HCT116 (cell line): ENCODE data around the gene RSAD1. TPM values are rescaled to one million over a fixed set of nuclear protein-coding genes. Genes with fewer than 3 reads are reported as not detected.

Experiments
- ATAC-seq: fragments of 200-7000 bp; cut with Tn5 transposase; 2 replicates; pipeline ENCODE4 v1.9.1; 2020; ENCODE audit warnings: mild to moderate bottlenecking, moderate library complexity
- BruUV-seq: library from RNA; stranded (reverse); fragments of 400-500 nt; replicated peaks from 2 replicates; lab custom pipeline; 2021; lab: Mats Ljungman, UMichigan
- CTCF ChIA-PET: fragments of 300-600 bp; sonication (Branson Sonifier 250); formaldehyde crosslinking; loops from one replicate; lab custom pipeline; 2021; ENCODE audit warnings: antibody characterized with exemption; lab: Charles Lee
- POLR2A ChIA-PET: fragments of 300-600, 350-600 bp; sonication (Branson Sonifier 250); formaldehyde crosslinking; loops from one replicate; lab custom pipeline; 2021; ENCODE audit warnings: antibody characterized with exemption; lab: Charles Lee
- RAD21 ChIA-PET, 2 experiments: fragments of 300-600 bp; sonication (Branson Sonifier 250); formaldehyde crosslinking; loops; one replicate each; lab custom pipeline; 2023; ENCODE audit warnings: low total read pairs in 2 of 2; ENCODE audit not compliant: uncharacterized antibody in 2 of 2, unreplicated experiment in 2 of 2, low non-redundant PET in 1 of 2; lab: Charles Lee
- DNase-seq: peaks from one replicate; pipeline ENCODE4 v3.0.0-alpha.2; 2010; ENCODE audit warnings: low read depth, low spot score
- H2AFZ ChIP-seq: fragments of 200-600 bp; shearing (Covaris generic), sonication (generic); 2 replicates; pipeline ENCODE4 v1.6.1; 2017; ENCODE audit warnings: low read depth, mixed run types, mixed read lengths, antibody characterized with exemption, low read length; ENCODE audit not compliant: poor library complexity, severe bottlenecking
- H3K27ac ChIP-seq: 2 replicates; pipeline ENCODE4 v1.5.1; 2012; ENCODE audit warnings: low read depth, low read length
- H3K27me3 ChIP-seq: fragments of 200-600 bp; sonication (generic); 2 replicates; pipeline ENCODE4 v1.6.1; 2016; ENCODE audit warnings: mixed run types, low read length, mixed read lengths; ENCODE audit not compliant: insufficient read depth
- H3K36me3 ChIP-seq, 2 experiments: fragments of 200-500 bp in 1 of 2; fragments of 200-600 bp in 1 of 2; sonication (Bioruptor generic) in 1 of 2; sonication (generic) in 1 of 2; 2 replicates each; pipeline versions ENCODE4 v1.5.1 to v1.6.1; 2014 to 2016; ENCODE audit warnings: low read length in 2 of 2, inconsistent platforms in 1 of 2, mixed read lengths in 1 of 2, mixed run types in 1 of 2; ENCODE audit not compliant: insufficient read depth in 2 of 2, control insufficient read depth in 1 of 2
- H3K4me1 ChIP-seq, 2 experiments: fragments of 200-600 bp in 1 of 2; sonication (generic) in 1 of 2; 2 replicates each; pipeline versions ENCODE4 v1.5.1 to v1.6.1; 2012 to 2017; ENCODE audit warnings: low read length in 2 of 2, inconsistent platforms in 1 of 2, mild to moderate bottlenecking in 1 of 2, mixed read lengths in 1 of 2, mixed run types in 1 of 2, moderate library complexity in 1 of 2; ENCODE audit not compliant: insufficient read depth in 2 of 2, control insufficient read depth in 1 of 2
- H3K4me2 ChIP-seq: fragments of 200-600 bp; sonication (generic); 2 replicates; pipeline ENCODE4 v1.6.1; 2017; ENCODE audit warnings: mixed run types, low read length, mixed read lengths
- H3K4me3 ChIP-seq, 2 experiments: fragments of 200-600 bp in 1 of 2; sonication (generic) in 1 of 2; replicated peaks in 1 of 2; 2 replicates each; pipeline ENCODE4 v1.5.1; 2011 to 2016; ENCODE audit warnings: low read length in 2 of 2, control low read depth in 1 of 2, low read depth in 1 of 2, mild to moderate bottlenecking in 1 of 2, mixed read lengths in 1 of 2, mixed run types in 1 of 2
- H3K79me2 ChIP-seq: fragments of 200-600 bp; sonication (generic); 2 replicates; pipeline ENCODE4 v1.6.1; 2017; ENCODE audit warnings: mild to moderate bottlenecking, mixed run types, low read length, moderate library complexity, mixed read lengths; ENCODE audit not compliant: insufficient read depth
- H3K9ac ChIP-seq: fragments of 200-600 bp; sonication (generic); 2 replicates; pipeline ENCODE4 v1.6.1; 2016; ENCODE audit warnings: low read length, mixed read lengths
- H3K9me2 ChIP-seq: fragments of 200-600 bp; sonication (generic), shearing (Covaris generic); 2 replicates; pipeline ENCODE4 v1.6.1; 2017; ENCODE audit warnings: mixed run types, mild to moderate bottlenecking, moderate library complexity; ENCODE audit not compliant: insufficient read depth
- H3K9me3 ChIP-seq, 2 experiments: fragments of 200-500 bp in 1 of 2; fragments of 200-600 bp in 1 of 2; sonication (Bioruptor generic) in 1 of 2; sonication (generic) in 1 of 2; 2 replicates each; pipeline ENCODE4 v1.6.1; 2014 to 2017; ENCODE audit warnings: low read length in 2 of 2, mixed read lengths in 2 of 2, inconsistent platforms in 1 of 2, low read depth in 1 of 2, mild to moderate bottlenecking in 1 of 2, mixed run types in 1 of 2, moderate library complexity in 1 of 2; ENCODE audit not compliant: control insufficient read depth in 1 of 2, insufficient read depth in 1 of 2
- H4K20me1 ChIP-seq: fragments of 200-600 bp; sonication (generic), shearing (Covaris generic); 2 replicates; pipeline ENCODE4 v1.6.1; 2017; ENCODE audit warnings: mixed run types, mild to moderate bottlenecking, moderate library complexity; ENCODE audit not compliant: insufficient read depth
- CEBPB ChIP-seq: IDR thresholded peaks from 2 replicates; pipeline ENCODE4 v1.6.1; 2012; ENCODE audit warnings: low read depth
- EGR1 ChIP-seq: IDR thresholded peaks from 2 replicates; pipeline ENCODE4 v1.6.1; 2012; ENCODE audit warnings: low read depth
- ELF1 ChIP-seq: IDR thresholded peaks from 2 replicates; pipeline ENCODE4 v1.6.1; 2012; ENCODE audit warnings: low read depth, borderline replicate concordance
- EZH2 ChIP-seq: fragments of 200-600 bp; sonication (generic); IDR thresholded peaks from 2 replicates; pipeline ENCODE4 v1.6.1; 2017; ENCODE audit warnings: antibody characterized with exemption, mixed run types
- MAX ChIP-seq: IDR thresholded peaks from 2 replicates; pipeline ENCODE4 v1.6.1; 2012
- POLR2A ChIP-seq: IDR thresholded peaks from 2 replicates; pipeline ENCODE4 v1.7.0; 2011; ENCODE audit warnings: borderline replicate concordance; ENCODE audit not compliant: insufficient read depth, insufficient read length; ENCODE audit errors: extremely low read depth
- SIN3A ChIP-seq: IDR thresholded peaks from 2 replicates; pipeline ENCODE4 v1.6.1; 2012; ENCODE audit warnings: low read depth
- SP1 ChIP-seq: IDR thresholded peaks from 2 replicates; pipeline ENCODE4 v1.6.1; 2012; ENCODE audit warnings: low read depth
- SRF ChIP-seq: IDR thresholded peaks from 2 replicates; pipeline ENCODE4 v1.6.1; 2012; ENCODE audit warnings: low read depth
- TCF7L2 ChIP-seq: IDR thresholded peaks from 2 replicates; pipeline ENCODE4 v1.7.0; 2011; ENCODE audit warnings: borderline replicate concordance, inconsistent platforms; ENCODE audit not compliant: insufficient read depth, insufficient read length; ENCODE audit errors: extremely low read depth
- YY1 ChIP-seq: IDR thresholded peaks from 2 replicates; pipeline ENCODE4 v1.6.1; 2011; ENCODE audit warnings: low read length, low read depth, moderate library complexity, mild to moderate bottlenecking; ENCODE audit not compliant: insufficient replicate concordance; ENCODE audit errors: extremely low read depth
- ZNF274 ChIP-seq: fragments of 200-500 bp; sonication (Bioruptor generic); IDR thresholded peaks from 2 replicates; pipeline ENCODE4 v1.6.1; 2014; ENCODE audit warnings: mild to moderate bottlenecking, low read depth, low read length, inconsistent platforms
- intact Hi-C: fragments of 100-400 bp; cut with micrococcal nuclease; formaldehyde crosslinking; loops from 2 replicates; pipeline ENCODE4 v1.10.0; 2022
- total RNA-seq: library from RNA; stranded (reverse); gene quantifications from one replicate; pipeline ENCODE4 v1.2.1, GENCODE V29; 2021; ENCODE audit not compliant: unreplicated experiment
- TF ChIP-seq, protein P1 (sequence below), 3 experiments: fragments of 200-600 bp in 1 of 3; sonication (generic) in 1 of 3; IDR thresholded peaks in 2 of 3; conservative IDR thresholded peaks in 1 of 3; 2 replicates each; pipeline ENCODE4 v1.5.1; 2012 to 2017; ENCODE audit warnings: low read depth in 2 of 3, low read length in 2 of 3, antibody characterized with exemption in 1 of 3, borderline replicate concordance in 1 of 3, control low read depth in 1 of 3, mild to moderate bottlenecking in 1 of 3, mixed read lengths in 1 of 3, mixed run types in 1 of 3, moderate library complexity in 1 of 3; ENCODE audit not compliant: insufficient read depth in 1 of 3
- TF ChIP-seq, protein P2 (sequence below): IDR thresholded peaks from 2 replicates; pipeline ENCODE4 v1.6.1; 2012; ENCODE audit warnings: low read depth

RSAD1 gene
- total RNA-seq, 1 experiment from 2014 or later = 82.7 TPM

GRCh38 chr17:50505591-50506130, 27.0 kb downstream of the RSAD1 start:
- CTCF ChIA-PET = interaction anchor here (2.5 kb wide), 1 partner anchor 26 kb away, joined by 8 read pairs; the partner anchor contains the start of gene RSAD1

More at GRCh38 chr17:50505591-50506130, 27.0 kb downstream of the RSAD1 start:
- H2AFZ ChIP-seq = no peak overlapping the region
- H3K36me3 ChIP-seq = no peaks in the 10 kb centered on the region
- no peaks in the 10 kb centered on the region for H3K9me2 ChIP-seq
- intact Hi-C loops = no loop called here
- H3K79me2 ChIP-seq = no peaks in the 10 kb centered on the region
- no peak overlapping the region for H3K4me2 ChIP-seq
- H3K9me3 ChIP-seq = no peaks in the 10 kb centered on the region
- RAD21 ChIA-PET = no interaction called here
- no peak overlapping the region for H3K27ac ChIP-seq
- no TSS peak for BruUV-seq
- H4K20me1 ChIP-seq = no peaks in the 10 kb centered on the region
- TF ChIP-seq YY1 (no peak), MAX (no peak), EGR1 (no peak), POLR2A (no peak), SP1 (no peak), SRF (no peak), ZNF274 (no peak), TCF7L2 (no peak), ELF1 (no peak), CEBPB (no peak), SIN3A (no peak), EZH2 (no peak)
- TF ChIP-seq, protein P1, sequence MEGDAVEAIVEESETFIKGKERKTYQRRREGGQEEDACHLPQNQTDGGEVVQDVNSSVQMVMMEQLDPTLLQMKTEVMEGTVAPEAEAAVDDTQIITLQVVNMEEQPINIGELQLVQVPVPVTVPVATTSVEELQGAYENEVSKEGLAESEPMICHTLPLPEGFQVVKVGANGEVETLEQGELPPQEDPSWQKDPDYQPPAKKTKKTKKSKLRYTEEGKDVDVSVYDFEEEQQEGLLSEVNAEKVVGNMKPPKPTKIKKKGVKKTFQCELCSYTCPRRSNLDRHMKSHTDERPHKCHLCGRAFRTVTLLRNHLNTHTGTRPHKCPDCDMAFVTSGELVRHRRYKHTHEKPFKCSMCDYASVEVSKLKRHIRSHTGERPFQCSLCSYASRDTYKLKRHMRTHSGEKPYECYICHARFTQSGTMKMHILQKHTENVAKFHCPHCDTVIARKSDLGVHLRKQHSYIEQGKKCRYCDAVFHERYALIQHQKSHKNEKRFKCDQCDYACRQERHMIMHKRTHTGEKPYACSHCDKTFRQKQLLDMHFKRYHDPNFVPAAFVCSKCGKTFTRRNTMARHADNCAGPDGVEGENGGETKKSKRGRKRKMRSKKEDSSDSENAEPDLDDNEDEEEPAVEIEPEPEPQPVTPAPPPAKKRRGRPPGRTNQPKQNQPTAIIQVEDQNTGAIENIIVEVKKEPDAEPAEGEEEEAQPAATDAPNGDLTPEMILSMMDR (IDR thresholded peaks at IDR 0.05 in 2 of 3, conservative IDR thresholded peaks at IDR 0.05 in 1 of 3; ENCODE audit: borderline replicate concordance in 1 of 3, insufficient read depth in 1 of 3, low read depth in 2 of 3, low read length in 2 of 3) = no peak
- TF ChIP-seq, protein P2, sequence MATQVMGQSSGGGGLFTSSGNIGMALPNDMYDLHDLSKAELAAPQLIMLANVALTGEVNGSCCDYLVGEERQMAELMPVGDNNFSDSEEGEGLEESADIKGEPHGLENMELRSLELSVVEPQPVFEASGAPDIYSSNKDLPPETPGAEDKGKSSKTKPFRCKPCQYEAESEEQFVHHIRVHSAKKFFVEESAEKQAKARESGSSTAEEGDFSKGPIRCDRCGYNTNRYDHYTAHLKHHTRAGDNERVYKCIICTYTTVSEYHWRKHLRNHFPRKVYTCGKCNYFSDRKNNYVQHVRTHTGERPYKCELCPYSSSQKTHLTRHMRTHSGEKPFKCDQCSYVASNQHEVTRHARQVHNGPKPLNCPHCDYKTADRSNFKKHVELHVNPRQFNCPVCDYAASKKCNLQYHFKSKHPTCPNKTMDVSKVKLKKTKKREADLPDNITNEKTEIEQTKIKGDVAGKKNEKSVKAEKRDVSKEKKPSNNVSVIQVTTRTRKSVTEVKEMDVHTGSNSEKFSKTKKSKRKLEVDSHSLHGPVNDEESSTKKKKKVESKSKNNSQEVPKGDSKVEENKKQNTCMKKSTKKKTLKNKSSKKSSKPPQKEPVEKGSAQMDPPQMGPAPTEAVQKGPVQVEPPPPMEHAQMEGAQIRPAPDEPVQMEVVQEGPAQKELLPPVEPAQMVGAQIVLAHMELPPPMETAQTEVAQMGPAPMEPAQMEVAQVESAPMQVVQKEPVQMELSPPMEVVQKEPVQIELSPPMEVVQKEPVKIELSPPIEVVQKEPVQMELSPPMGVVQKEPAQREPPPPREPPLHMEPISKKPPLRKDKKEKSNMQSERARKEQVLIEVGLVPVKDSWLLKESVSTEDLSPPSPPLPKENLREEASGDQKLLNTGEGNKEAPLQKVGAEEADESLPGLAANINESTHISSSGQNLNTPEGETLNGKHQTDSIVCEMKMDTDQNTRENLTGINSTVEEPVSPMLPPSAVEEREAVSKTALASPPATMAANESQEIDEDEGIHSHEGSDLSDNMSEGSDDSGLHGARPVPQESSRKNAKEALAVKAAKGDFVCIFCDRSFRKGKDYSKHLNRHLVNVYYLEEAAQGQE = no peak
- TF ChIP-seq, all 23 proteins: peak for 0
- POLR2A ChIA-PET = interaction anchor here (1.5 kb wide), 1 partner anchor 361 kb away, joined by 3 read pairs; the partner anchor contains the start of gene TOB1
- Histone ChIP-seq H3K27me3 (no peaks in the 10 kb centered on the region), H3K4me3 (no peak overlapping the region), H3K4me1 (peaks cover 0 to 2% of the 10 kb centered on the region in 2 experiments; a peak in 1 of 4 replicates), H3K9ac (no peak overlapping the region)
- ATAC-seq (no peak), DNase-seq (no peak)
